Subcutaneous abdominal adipose tissue (tissue), 5 donors: Measurements from ENCODE around the gene NAALADL2.

ENCODE experiments used
- H3K27ac ChIP-seq: one replicate; pipeline ENCODE4 v1.7.0; 2013; ENCODE audit warnings: low read depth, mild to moderate bottlenecking, inconsistent platforms, low read length, moderate library complexity
- H3K27me3 ChIP-seq, 5 donors: one replicate each; pipeline ENCODE4 v1.7.0; 2013; ENCODE audit warnings: low read length in 5 of 5, inconsistent platforms in 1 of 5; ENCODE audit not compliant: control insufficient read depth in 5 of 5, insufficient read depth in 4 of 5
- H3K36me3 ChIP-seq, 5 donors: one replicate each; pipeline ENCODE4 v1.7.0; 2013; ENCODE audit warnings: low read length in 5 of 5; ENCODE audit not compliant: control insufficient read depth in 5 of 5, insufficient read depth in 5 of 5
- H3K4me1 ChIP-seq, 5 donors: one replicate each; pipeline ENCODE4 v1.7.0; 2013; ENCODE audit warnings: low read length in 5 of 5, mild to moderate bottlenecking in 3 of 5, moderate library complexity in 1 of 5; ENCODE audit not compliant: control insufficient read depth in 5 of 5, insufficient read depth in 5 of 5
- H3K4me3 ChIP-seq, 5 donors: one replicate each; pipeline ENCODE4 v1.7.0; 2013; ENCODE audit warnings: low read length in 5 of 5, low read depth in 1 of 5
- H3K9ac ChIP-seq, 5 donors: one replicate each; pipeline ENCODE4 v1.7.0; 2013; ENCODE audit warnings: low read length in 5 of 5, mild to moderate bottlenecking in 4 of 5, moderate library complexity in 3 of 5
- H3K9me3 ChIP-seq, 5 donors: one replicate each; pipeline ENCODE4 v1.7.0; 2013; ENCODE audit warnings: low read length in 5 of 5; ENCODE audit not compliant: control insufficient read depth in 5 of 5
- donor health status: healthy.
- donor health status: healthy.
- donor health status: healthy.
- donor health status: healthy.
- donor health status: healthy.

The NAALADL2 gene

GRCh38 chr3:175620532-175620931, 761.4 kb downstream of the NAALADL2 start:
- Histone ChIP-seq H3K27me3 (no peaks in the 10 kb centered on the region), H3K9me3 (peaks cover 0 to 4% (median 0%) of the 10 kb centered on the region in 5 donors), H3K4me1 (no peaks in the 10 kb centered on the region), H3K9ac (no peak overlapping the region), H3K4me3 (no peak overlapping the region), H3K27ac (no peak overlapping the region), H3K36me3 (no peaks in the 10 kb centered on the region)

DNA sequence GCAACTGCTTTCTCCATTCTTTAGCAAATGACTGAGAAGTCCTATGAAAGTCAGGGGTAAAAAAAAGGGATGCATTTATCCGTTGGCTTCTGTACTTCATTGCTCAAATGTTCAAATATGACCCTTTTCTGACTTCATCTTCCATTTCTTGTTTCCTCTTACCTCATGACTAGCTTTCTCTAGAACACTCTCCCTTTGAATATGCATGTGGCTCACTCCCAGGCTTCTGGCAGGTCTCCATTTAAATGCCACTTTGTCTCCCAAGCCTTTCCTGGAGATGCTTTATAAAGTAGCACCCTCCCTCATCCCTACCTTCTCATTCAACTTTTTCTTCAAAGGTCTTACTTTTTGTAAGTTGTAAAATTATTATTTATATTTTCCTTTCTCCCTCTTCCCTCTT, 781.8 kb downstream of the NAALADL2 start:
- Histone ChIP-seq H3K9me3 (no peaks in the 10 kb centered on the region), H3K4me3 (no peak overlapping the region), H3K9ac (no peak overlapping the region), H3K4me1 (no peaks in the 10 kb centered on the region), H3K27ac (no peak overlapping the region), H3K36me3 (no peaks in the 10 kb centered on the region), H3K27me3 (no peaks in the 10 kb centered on the region)

DNA sequence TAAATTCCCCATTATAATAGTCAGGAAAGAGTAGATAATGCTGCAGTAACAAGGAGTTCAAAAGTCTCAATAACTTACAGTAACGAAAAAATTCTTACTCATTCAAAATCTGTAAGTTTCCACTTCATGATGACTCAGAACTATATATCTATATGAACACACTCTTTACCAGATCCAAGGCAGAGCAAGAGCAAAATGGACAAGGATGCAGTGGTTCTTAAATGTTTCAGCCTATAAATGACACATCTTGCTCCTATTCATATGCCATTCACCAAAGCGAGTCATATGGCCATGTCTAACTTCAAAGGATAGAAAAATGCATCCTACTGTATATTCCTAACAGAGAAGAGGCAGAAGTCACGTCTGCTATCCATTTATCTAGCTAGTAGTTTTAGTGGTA, 787.7 kb downstream of the NAALADL2 start:
- Histone ChIP-seq H3K4me3 (no peak overlapping the region), H3K27me3 (no peaks in the 10 kb centered on the region), H3K9me3 (no peaks in the 10 kb centered on the region), H3K36me3 (no peaks in the 10 kb centered on the region), H3K27ac (no peak overlapping the region), H3K9ac (no peak overlapping the region), H3K4me1 (no peaks in the 10 kb centered on the region)

- Histone ChIP-seq H3K36me3 (no peaks in the 10 kb centered on the region), H3K9ac (no peak overlapping the region), H3K4me3 (no peak overlapping the region), H3K4me1 (no peaks in the 10 kb centered on the region), H3K27ac (no peak overlapping the region), H3K9me3 (no peaks in the 10 kb centered on the region), H3K27me3 (no peaks in the 10 kb centered on the region)
These were observed 789.8 kb downstream of the NAALADL2 start for GRCh38 chr3:175648899-175649298.

DNA sequence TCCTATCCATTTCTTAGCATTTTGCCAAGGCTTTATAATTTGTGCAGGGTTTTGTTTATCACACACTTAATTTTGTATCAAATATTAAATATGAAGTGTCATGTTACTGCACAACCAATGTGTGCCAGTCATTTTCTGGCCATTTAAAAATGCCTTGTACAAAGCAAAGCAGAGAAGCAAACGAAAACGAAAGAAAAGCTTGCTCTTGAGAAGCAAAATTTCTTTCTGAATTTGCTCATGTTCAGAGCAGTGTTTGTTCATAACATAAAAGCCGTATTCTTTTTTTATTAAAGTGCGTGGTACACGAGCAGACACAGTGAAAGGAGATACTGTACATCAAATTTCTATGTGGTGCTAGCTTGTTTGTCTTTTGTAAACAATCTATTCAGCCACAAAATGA, 792.6 kb downstream of the NAALADL2 start:
- no peak overlapping the region for H3K27ac ChIP-seq
- no peak overlapping the region for H3K4me3 ChIP-seq
- H3K4me1 ChIP-seq: no peaks in the 10 kb centered on the region
- H3K9me3 ChIP-seq: no peaks in the 10 kb centered on the region
- no peak overlapping the region for H3K9ac ChIP-seq
- no peaks in the 10 kb centered on the region for H3K36me3 ChIP-seq
- no peaks in the 10 kb centered on the region for H3K27me3 ChIP-seq

DNA sequence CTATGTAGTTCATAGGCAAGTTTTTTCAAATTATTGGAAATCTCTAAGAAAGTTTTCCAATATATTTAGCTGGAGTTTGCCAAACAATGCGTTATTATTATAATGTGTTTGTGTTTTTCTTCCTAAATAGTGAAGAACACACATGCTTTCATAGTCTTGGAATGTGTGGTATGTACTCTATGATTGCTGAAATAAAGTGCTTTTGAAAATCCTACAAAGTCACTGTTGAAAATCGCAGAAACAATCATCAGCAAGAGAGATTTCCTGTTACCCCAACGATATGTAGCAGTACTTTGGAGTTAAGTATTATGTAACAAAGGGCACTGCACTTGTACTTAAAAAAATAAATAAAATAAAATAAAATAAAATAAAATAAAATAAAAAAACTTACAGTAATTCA, 796.2 kb downstream of the NAALADL2 start:
- Histone ChIP-seq H3K9ac (no peak overlapping the region), H3K9me3 (no peaks in the 10 kb centered on the region), H3K27ac (no peak overlapping the region), H3K4me3 (no peak overlapping the region), H3K27me3 (no peaks in the 10 kb centered on the region), H3K36me3 (no peaks in the 10 kb centered on the region), H3K4me1 (no peaks in the 10 kb centered on the region)

DNA sequence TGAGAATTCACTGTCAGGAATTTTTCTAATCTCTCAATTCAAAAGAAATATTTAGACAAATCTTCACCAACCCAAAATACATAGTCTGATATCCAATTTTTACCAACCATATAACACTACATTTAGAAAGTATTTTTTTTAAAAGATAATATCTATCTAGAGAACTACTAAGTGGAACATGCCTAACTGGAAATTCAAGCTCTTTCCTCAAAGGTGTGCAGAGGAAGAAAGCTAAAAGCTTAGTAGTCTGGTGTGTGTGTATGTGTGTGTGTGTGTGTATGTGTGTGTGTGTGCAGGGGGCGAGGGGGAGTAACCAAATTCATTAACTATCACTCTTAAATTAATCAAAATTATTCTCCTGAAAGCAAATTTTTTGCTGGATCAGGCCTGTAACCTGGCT, 797.3 kb downstream of the NAALADL2 start:
- Histone ChIP-seq H3K27ac (no peak overlapping the region), H3K27me3 (no peaks in the 10 kb centered on the region), H3K4me3 (no peak overlapping the region), H3K36me3 (no peaks in the 10 kb centered on the region), H3K4me1 (no peaks in the 10 kb centered on the region), H3K9me3 (no peaks in the 10 kb centered on the region), H3K9ac (no peak overlapping the region)

- Histone ChIP-seq H3K4me3 (no peak overlapping the region), H3K9me3 (no peaks in the 10 kb centered on the region), H3K9ac (no peak overlapping the region), H3K4me1 (no peaks in the 10 kb centered on the region), H3K27me3 (no peaks in the 10 kb centered on the region), H3K27ac (no peak overlapping the region), H3K36me3 (no peaks in the 10 kb centered on the region)
These were observed 800.7 kb downstream of the NAALADL2 start for GRCh38 chr3:175659670-175660350.

DNA sequence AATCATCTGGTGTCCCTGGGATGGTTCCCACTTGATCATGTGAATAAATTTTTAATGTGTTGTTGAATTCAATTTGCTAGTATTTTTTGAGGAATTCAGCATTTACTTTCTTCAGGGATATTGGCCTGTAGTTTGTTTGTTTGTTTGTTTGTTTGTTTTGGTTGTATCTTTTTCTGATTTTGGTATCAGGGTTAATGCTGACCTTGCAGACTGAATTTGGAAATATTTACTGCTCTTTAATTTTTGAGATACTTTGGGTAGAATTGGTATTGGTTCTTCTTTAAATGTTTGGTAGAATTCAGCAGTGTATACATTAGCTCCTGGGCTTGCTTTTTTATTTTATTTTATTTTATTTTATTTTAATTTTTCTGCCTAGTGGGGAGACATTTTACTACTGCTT, 803.7 kb downstream of the NAALADL2 start:
- no peaks in the 10 kb centered on the region for H3K36me3 ChIP-seq
- no peaks in the 10 kb centered on the region for H3K27me3 ChIP-seq
- H3K9ac ChIP-seq: no peak overlapping the region
- no peak overlapping the region for H3K27ac ChIP-seq
- no peaks in the 10 kb centered on the region for H3K9me3 ChIP-seq
- no peaks in the 10 kb centered on the region for H3K4me1 ChIP-seq
- no peak overlapping the region for H3K4me3 ChIP-seq

DNA sequence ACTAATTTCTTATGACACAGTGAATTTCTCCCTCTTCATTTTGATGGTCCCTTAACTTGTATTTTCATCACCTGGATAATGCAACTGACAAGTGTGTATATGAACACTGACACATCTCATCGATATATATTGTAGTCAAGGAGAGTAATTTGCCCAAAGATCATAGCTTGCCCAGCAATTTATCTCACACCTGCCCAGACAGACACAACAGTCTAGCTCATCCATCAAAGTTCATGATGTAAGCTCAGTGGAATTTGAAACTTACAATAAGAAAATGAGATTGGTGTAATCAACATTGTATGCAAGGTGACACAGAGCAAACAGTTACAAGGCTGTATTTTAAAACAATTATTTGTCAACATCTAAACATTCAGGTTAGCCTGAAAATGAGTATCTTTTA, 805.8 kb downstream of the NAALADL2 start:
- Histone ChIP-seq H3K9ac (no peak overlapping the region), H3K4me3 (no peak overlapping the region), H3K4me1 (no peaks in the 10 kb centered on the region), H3K27me3 (no peaks in the 10 kb centered on the region), H3K9me3 (no peaks in the 10 kb centered on the region), H3K27ac (no peak overlapping the region), H3K36me3 (no peaks in the 10 kb centered on the region)

- no peak overlapping the region for H3K9ac ChIP-seq
These were observed 809.2 kb downstream of the NAALADL2 start for GRCh38 chr3:175668300-175668699.

More at GRCh38 chr3:175668300-175668699, 809.2 kb downstream of the NAALADL2 start:
- H3K27ac ChIP-seq: no peak overlapping the region
- no peaks in the 10 kb centered on the region for H3K27me3 ChIP-seq
- no peak overlapping the region for H3K4me3 ChIP-seq
- H3K9me3 ChIP-seq: no peaks in the 10 kb centered on the region
- no peaks in the 10 kb centered on the region for H3K36me3 ChIP-seq
- H3K4me1 ChIP-seq: peaks cover 0 to 7% (median 0%) of the 10 kb centered on the region in 5 donors
